ENCODE measurements around the gene ZNF652.

DNA sequence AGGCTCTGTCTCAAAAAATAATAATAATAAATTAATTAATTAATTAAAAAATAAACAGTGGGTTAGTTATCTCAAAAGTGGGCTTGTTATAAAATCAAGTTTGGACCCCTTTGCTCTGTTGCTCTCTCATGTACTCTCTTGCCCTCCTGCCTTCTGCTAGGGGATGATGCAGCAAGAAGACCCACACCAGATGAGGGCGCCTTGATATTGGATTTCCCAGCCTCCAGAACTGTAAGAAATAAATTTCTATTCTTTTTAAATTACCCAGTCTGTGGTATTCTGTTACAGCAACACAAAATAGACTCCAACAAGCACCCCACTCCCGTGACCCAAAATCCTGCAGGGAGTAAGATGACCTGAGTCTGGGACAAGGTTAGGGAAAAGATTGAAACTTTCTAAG is 2.1 kb upstream of the ZNF652 start:
- no peak for TF ChIP-seq TAF1 (IDR thresholded peaks at IDR 0.05; ENCODE audit: low read depth, low read length)
- no peak for TF ChIP-seq POLR2AphosphoS5 (IDR thresholded peaks at IDR 0.05; ENCODE audit: low read depth, low read length)
